ENCODE measurements around the gene TICAM1. TPM values are rescaled to one million over a fixed set of nuclear protein-coding genes. Genes with fewer than 3 reads are reported as not detected.
A peak's percentile ranks its signal among the peaks of the same experiment; 100 is the strongest.
"Not testable (repeated sequence)": the region's sequence is repeated elsewhere in the genome, so short reads cannot be mapped to it uniquely, and the experiment has no call there.

The TICAM1 gene
- polyA plus RNA-seq (ENCODE audit: insufficient read length in 10 of 10) = 1 to 10 TPM; 3.9 to 7.3 (median 4.8) TPM
- long read RNA-seq, donor 1, partial matches to known transcripts = 0 of 2 reads
- long read RNA-seq, donor 1, other reads (novel, unspliced or antisense) = 0 of 2 reads
- long read RNA-seq, donor 2 = 0 reads
- long read RNA-seq, donor 3 = 0 reads
- long read RNA-seq, donor 4, partial matches to known transcripts = 0 of 2 reads
- long read RNA-seq, donor 4, other reads (novel, unspliced or antisense) = 0 of 2 reads
- long read RNA-seq, donor 5, partial matches to known transcripts = 0 of 3 reads
- long read RNA-seq, donor 5, other reads (novel, unspliced or antisense) = 0 of 3 reads
- long read RNA-seq, donor 6 = 0 reads
- long read RNA-seq, donor 7, partial matches to known transcripts = 0 of 2 reads
- long read RNA-seq, donor 7, other reads (novel, unspliced or antisense) = 0 of 2 reads
- long read RNA-seq, donor 8, partial matches to known transcripts = 0 of 2 reads
- long read RNA-seq, donor 8, other reads (novel, unspliced or antisense) = 0 of 2 reads
- long read RNA-seq, donor 9 = 0 reads

DNA sequence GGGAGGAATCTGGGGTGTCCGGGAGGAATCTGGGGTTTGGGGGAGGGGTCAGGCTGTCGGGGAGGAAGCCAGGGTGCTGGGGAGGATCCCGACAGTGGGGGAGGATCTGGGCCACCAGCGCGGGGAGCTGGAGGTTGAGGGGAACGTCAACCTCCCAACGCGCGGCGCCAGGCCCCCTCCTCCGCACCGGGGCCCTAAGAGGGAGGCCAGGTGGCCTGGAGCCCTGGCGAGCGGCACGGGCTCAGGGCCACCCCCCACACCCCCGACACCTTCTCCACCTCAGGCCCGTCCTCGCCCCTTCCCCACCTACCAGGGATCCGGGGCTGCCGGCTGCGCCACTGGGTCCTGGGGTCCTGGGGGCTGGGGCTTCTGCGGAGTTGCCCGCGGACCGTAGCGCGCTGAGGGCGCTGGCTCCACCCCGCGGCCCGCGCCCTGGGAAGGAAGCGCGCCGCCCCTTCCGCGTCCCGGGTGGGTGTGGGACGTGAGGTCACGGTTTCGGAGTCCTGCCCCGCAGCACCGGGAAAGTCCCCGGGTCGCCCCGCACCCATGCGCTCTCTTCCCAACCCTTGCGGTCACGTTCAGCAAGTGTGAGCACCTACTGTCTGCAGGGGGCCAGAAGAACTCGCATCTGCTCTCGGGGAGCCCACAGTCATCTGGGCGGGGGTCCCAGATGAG lies at the start of gene TICAM1:
Gene TICAM1, minus strand, starts transcription at position 409 of the 675 bp plus-strand sequence. CDS start 13,335 bp downstream, outside the sequence.
- DNase-seq = peak; percentile 38 to 89 (median 76)

DNA sequence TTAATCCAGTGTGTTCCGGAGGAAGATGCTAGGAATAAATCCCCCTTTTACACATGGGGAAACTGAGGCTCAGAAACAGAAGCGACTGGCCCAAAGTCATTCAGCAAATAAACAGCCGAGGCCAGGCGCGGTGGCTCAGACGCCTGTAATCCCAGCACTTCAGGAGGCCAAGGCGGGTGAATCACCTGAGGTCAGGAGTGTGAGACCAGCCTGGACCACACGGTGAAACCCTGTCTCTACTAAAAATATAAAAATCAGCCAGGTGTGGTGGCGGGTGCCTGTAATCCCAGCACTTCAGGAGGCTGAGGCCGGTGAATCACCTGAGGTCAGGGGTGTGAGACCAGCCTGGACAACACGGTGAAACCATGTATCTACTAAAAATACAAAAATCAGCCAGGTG lies 47.5 kb upstream of the TICAM1 start:
- no peak for DNase-seq

DNA sequence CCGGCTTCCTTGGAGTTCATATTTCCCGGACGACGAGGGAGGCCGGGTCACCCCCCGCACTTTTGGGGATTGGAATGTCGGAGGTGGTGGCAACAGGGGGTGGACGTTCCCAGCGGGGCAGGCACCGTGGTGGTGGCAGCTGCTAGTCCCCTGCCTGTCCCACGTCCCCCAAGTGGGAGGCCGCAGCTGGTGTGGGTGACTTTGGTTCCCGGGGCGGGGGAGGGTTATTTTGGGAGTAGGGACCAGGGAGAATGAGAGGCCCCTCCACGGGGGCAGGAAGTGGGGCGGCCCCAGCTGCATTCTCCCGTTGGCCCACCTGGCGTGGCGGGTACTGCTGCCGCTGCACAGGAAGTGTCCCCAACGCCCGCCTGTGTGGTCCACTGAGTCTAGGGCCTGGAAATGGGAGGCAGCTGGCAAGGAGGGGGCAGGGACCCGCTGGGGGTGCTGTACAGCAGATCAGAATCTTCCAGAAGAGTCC lies 47.0 kb upstream of the TICAM1 start:
- DNase-seq = peak in 2 of 3 donors; percentile 40 to 52

DNA sequence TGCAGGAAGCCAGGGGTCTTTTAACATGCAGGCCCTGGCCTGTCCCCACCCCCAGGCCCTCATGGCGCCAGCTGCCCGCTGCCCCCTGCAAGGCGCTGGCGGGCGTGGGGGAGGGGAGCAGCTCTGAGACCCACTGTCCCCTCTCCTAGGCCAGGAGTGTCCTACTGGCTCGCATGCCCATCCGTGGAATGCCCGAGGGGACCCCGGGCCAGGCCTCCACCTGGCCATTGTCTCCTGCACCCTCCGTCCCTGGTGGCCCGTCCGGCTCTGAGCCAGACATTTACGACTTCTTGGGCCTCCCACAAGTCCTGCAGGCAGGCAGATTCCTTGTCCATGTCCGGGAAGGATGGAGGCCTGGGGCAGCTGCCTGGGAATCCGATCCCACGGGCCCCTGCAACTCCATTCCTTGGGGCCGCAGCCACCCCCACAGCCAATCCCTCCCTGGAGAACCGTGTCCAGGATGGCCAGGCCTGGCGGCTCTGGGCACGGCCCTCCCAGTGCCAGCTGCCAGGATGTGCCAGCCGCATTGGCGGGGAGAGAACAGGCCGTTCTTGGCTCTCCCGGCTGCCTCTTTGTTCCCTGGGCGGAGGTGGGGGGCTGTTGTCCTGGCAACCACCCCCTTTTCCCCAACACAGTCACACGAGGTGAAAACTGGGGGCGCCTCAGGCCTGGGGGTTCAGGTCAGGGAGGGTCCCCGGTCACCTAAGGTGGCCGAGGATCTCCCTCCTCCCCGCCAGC lies 46.4 kb upstream of the TICAM1 start:
- DNase-seq = peak; percentile 56 to 72 (median 57)

DNA sequence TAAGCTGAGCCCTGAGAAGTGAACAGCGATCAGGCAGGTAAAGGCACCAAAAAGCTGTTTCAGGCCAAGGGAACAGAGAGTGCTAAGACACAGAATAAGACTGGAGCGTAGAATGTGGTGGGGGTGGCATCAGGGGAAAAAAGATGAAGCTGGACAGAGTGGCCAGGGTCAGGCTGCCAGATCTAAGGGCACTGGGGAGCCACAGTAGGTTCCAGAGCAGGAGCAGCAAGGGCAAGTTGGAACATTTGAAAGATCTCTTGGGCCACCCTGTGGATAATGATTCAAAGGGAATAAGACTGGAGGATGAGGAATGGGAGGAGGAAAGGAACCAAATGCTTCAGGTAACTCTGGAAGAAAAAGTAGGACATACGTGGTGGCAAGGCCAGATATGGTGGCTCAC lies 42.4 kb upstream of the TICAM1 start:
- DNase-seq = no peak

DNA sequence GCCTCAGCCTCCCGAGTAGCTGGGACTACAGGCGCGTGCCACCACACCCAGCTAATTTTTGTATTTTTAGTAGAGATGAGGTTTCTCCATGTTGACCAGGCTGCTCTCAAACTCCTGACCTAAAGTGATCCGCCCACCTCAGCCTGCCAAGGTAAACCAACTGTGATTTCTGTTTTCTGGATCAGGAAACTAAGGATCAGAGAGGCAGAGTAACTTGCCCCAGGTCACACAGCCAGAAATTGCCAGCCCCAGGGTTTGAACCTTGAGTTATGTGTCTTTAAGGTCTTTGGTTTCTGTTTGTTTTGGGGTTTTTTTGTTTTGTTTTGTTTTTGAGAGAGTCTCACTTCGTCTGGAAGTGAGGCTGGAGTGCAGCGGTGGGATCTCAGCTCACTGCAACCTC lies 40.2 kb upstream of the TICAM1 start:
- no peak for DNase-seq

DNA sequence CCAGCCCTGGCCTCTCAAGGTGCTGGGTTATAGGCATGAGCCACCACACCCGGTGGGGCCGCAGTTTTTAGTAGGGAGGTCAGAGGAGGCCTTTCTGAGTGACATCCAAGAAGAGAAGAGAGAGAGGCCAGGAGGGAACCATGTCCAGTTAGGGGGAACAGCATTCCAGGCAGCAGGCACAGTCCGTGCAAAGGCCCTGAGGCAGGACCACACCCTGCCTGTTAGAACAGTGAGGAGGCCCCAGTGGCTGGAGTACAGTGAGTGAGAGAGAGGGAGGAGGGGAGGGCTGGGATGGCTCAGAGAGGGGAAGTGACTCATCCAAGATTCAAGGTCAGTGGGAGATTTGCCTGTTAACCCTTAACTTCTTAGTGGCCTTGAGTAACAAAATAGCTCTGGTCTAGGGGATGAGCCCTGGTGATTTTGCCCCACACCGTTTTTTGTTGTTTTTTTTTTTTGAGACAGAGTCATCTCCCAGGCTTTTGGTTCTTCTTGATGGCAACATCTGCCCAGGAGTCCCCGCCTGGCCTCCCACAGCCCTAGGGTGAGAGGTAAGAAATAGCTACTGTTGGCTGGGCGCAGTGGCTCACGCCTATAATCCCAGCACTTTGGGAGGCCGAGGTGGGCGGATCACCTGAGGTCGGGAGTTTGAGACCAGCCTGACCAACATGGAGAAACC lies 38.7 kb upstream of the TICAM1 start:
- peak in 2 of 3 donors; percentile 31 to 80 for DNase-seq

DNA sequence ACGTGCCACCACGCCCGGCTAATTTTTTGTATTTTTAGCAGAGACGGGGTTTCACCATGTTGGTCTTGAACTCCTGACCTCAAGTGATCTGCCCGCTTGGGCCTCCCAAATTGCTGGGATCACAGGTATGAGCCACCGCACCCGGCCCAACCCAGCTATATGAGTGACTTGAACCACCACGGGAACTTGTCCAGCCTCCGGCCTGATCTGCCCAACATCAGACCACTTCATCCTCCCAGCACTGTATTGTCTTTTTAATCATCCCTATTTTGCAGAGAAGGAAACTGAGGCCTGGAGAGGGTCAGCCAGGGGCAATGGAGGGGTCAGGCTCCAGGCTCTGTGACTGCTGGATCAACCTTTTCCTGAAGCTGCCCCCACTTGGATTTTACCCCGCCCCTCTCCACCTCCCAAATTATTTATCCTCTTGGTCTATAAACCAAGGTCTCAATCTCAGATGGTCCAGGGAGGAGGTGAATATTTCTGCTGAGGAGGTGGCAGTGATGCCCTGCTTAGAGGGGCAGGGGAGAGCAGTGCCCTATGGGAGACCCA lies 36.8 kb upstream of the TICAM1 start:
- no peak for DNase-seq

DNA sequence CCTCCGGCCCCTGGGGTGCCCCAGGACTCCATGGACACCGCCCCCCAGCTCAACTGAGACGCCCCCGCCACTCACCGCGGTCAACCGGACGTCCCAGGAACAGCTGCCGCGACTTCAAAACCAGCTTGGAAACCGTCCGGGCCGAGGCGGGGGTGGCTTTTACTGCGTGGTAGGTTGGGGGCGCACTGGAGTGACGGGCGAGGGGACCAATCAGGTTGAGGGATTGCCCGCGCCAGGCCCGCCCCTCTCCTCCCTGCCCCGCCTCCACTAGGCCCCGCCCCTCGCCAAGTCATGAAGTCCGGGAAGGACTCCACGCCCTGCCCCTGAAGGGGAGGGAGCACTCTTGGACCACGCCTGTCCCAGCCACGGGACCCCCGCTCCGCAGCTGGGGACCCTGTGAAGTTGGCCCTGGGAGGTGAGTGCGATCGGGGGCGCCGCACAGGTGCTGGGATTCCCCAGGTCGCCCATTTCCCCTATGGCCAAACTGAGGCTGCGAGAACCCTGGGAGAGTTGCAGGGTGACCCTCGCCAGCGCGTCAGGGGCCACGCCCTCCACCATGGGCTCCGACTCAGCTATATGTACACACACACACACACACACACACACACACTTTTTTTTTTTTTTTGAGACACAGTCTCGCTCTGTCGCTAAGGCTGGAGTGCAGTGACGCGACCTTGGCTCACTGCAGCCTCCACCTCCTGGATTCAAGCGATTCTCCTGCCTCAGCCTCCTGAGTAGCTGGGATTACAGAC lies 36.2 kb upstream of the TICAM1 start, which contains the start of gene PLIN3:
Gene PLIN3, minus strand, starts transcription at position 134 of the 752 bp plus-strand sequence. CDS start 6,273 bp downstream, outside the sequence.
- DNase-seq = peak; percentile 96 to 97 (median 96)

DNA sequence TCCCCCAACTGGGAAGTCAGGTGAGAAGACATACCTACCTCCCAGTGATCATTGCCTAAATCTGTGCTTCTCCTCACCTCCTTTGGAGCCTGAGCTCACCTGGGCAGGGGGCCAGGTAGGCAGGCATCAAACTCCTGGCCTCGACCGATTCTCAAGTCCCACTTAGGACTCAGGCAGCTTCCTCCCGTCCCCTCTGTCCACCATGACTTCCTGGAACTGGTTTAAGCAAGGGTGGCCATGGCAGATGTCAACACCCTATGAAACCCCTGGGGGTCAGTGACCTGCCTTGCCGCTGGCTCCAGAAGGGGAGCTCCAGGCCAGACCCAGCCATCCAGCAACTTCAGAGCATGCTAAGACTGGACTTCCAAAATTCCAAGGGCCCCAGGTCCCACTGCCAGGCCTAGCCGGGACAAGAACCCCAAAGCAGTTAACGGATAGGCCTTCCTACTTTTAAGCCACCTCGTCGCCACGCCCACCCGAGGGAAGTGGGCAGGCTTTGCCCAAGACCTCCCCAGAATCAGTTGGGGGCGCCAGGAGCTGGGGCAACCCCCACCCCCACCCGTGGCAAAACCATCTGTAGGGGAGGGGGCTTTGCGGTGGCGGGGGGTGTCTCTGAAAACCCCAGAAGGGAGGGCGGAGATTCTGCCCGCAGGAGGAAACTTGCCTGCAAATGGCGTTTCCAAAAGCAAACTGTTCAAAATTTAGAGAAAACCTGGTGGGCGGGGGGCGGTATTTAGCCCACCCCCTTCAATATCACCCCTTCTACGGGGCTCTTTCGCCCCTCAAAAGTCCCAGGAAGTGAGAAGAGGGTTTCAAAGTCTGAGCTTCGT lies 35.3 kb upstream of the TICAM1 start:
- peak in 2 of 3 donors; percentile 70 to 84 for DNase-seq

DNA sequence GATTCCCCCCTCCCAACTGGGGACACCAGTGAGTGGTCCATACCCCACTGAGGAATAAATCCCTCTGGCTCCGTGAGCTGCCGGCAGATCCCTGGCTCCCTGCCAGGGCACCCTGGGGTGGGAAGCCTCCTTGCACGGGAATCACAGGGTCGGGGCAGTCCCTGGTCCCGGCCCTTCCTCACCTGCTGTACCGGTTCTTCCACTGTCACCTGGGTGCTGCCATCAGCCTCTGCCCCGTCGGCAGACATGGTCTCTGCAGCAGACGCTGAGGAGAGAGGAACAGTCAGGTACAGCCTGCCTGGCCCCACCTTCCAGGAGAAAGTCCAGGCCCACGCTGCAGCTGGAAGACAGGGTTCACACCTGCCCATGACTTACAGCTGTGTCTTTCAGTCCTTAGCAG lies 29.6 kb upstream of the TICAM1 start:
- DNase-seq = no peak

DNA sequence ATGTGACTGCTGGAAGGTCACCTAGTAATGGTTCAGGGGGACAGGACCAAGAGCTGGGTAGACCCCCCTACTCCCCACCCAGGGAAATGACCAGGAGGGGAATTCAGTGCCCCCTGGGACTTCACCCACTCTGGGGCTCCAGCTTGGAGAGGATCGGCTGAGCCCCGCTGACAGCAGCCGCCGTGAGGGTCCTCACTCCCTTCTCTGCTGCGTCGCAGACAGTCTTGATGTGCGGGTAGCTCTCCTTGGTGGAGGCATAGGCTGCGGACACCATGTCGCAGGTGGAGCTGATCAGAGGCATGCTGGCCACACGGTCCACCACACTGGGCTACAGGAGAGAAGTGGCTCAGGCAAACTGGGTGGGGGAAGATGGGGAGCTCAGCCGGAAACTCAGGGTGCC lies 28.2 kb upstream of the TICAM1 start:
- DNase-seq = no peak

DNA sequence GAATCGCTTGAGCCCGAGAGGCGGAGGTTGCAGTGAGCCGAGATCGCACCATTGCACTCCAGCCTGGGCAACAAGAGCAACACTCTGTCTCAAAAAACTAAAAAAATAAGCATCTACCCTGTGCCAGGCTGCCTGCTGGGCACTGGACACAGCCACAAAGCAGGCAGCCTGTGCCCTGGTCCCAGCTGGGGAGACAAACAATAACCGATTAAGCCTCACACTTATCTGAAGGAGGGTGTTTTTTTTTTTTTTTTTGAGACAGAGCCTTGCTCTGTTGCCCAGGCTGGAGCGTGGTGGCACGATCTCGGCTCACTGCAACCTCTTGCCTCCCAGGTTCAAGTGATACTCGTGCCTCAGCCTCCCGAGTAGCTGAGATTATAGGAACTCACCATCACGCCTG lies 25.0 kb upstream of the TICAM1 start:
- not testable (repeated sequence) for DNase-seq

DNA sequence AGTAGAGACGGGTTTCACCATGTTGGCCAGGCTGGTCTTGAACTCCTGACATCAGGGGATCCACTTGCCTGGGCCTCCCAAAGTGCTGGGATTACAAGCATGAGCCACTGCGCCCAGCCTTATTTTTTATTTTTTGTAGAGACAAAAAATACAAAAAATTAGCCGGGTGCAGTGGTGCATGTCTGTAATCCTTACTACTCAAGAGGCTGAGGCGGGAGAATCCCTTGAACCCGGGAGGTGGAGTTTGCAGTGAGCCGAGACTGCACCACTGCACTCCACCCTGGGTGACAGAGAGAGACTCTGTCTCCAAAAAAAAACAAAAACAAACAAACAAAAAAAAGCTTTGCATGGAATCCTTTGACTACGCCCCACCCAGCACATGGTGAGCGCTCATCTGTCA lies 22.0 kb upstream of the TICAM1 start:
- DNase-seq = not testable (repeated sequence)

DNA sequence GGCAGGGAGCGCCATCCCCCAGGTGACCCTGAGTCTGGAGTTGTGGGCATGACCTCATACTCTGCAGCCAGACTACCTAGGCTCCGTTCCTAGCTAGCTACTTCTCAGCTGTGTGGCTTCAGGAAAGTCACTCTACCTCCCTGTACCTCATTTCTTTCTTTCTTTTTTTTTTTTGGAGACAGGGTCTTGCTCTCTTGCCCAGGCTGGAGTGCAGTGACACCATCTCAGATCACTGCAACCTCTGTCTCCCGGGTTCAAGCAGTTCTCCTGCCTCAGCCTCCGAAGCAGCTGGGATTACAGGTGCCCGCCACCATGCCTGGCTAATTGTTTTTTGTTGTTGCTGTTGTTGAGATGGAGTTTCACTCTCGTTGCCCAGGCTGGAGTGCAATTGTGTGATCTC lies 21.0 kb upstream of the TICAM1 start:
- no peak for DNase-seq

DNA sequence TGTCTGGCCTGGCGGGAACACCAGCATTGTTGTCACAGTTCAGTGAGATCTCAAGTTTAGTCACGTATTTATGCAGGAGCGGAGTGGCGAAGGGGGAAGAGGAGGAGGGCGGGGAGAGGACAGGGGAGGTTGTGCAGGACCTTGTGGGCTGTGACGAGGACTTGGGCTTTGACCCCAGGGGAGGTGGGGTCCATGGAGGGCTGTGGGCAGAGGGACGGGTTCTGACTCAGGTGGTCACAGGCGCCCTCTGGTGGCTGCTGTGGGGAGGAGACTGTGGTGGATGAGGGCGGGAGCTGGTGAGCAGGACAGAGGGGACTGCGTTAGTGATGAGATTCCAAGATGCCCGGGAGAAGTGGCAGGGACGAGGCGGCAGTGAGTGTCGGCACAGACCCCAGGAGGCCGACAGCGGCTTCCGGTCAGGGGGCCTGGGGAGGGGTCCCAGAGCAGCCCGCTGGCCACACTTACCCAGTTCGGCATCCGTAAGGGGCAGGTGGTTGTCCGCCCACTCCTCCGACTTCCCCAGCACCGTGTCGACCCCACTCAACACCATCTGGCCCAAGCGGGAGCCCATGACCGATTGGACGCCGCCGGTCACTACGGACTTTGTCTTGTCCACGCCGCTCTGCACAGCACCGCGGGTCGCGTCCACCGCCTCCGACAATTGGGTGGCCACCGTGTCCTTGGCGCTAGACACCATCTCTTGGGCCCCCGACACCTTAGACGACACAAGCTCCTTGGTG lies 20.2 kb upstream of the TICAM1 start:
- peak in 2 of 3 donors; percentile 58 to 71 for DNase-seq

DNA sequence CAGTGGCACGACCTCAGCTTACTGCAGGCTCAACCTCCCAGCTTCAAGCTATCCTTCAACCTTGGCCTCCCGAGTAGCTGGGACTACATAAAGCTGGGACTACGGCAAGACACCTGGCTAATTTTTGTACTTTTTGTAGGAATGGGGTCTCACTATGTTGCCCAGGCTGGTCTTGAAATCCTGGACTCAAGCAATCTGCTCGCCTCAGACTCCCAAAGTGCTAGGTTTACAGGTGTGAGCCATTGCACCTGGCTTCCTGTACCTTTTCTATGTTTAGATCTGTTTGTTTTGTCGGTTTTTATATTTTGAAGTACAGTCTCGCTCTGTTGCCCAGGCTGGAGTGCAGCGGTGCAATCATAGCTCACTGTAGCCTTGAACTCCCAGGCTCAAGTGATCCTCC lies 17.5 kb upstream of the TICAM1 start:
- DNase-seq = no peak

DNA sequence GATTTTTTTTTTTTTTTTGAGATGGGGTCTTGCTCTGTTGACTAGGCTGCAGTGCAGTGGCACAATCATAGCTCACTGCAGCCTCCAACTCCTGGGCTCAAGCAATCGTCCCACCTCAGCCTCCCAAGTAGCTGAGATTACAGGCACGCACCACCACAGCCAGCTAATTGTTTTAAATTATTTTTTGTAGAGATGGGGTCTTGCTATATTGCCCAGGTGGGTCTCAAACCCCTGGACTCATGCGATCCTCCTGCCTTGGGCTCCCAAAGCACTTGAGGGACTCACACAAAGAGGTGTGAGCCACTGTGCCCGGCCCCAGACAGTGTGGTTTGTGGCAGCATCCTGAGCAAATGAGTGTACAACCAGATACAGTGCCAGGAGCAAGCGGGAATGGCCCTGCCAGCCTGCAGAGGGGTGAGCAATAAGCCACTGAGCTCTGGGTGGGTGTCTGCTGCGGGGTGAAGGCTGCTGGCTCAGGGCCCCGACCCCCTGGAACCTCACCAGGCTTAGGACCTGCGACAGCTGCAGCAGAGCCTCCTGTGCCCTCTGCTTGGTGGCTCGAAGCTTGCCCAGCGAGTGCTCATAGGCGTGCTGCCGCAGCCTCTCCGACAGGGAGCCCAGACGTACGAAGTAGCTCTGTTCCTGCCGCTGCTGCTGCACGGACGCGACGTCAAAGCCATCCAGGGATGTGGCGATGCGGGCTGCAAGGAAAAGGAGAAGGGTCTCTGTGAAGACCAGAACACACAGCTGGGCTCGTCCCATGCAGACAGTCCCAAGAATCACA lies 15.9 kb upstream of the TICAM1 start:
- DNase-seq = no peak

Measured in muscle of back (tissue), 13 donors.